Measurements from ENCODE around the gene KCNJ6.

- no peak for TF ChIP-seq CTCF (IDR thresholded peaks at IDR 0.05)
- no peak for TF ChIP-seq POLR2A (IDR thresholded peaks at IDR 0.05)
- no peak for TF ChIP-seq POLR2AphosphoS5 (IDR thresholded peaks at IDR 0.05)
These were observed 146.6 kb downstream of the KCNJ6 start for GRCh38 chr21:37769656-37770055.
